ENCODE measurements around the gene DDAH2. TPM values are rescaled to one million over a fixed set of nuclear protein-coding genes. Genes with fewer than 3 reads are reported as not detected.

Gene DDAH2
- total and polyA plus RNA-seq, 7 donors, result 86.7 to 340 (median 137) TPM

- intact Hi-C loops (cut with DNase I), result loop anchor here (1.0 to 5.0 kb wide), 6 partner anchors 47 to 272 kb away; partner anchors contain the start of gene DDAH2
- peaks cover 0 to 21% (median 13%) of the 10 kb centered on the region in 4 donors for H3K4me1 ChIP-seq
- peak within 1 kb of the TSS; percentile 66 to 83 (median 73) for H3K27ac ChIP-seq
- H3K9me3 ChIP-seq, result no peaks in the 10 kb centered on the region
- WGBS, 2 donors, result 13 to 15% methylated on average over 17 of the region's 17 CpGs
- TF ChIP-seq POLR2A (IDR thresholded peaks at IDR 0.05) (no peak), CTCF (IDR thresholded peaks at IDR 0.05) (peak; percentile 37 to 68 (median 61)), EP300 (IDR thresholded peaks at IDR 0.05) (no peak), POLR2AphosphoS5 (IDR thresholded peaks at IDR 0.05) (peak in 2 of 4 donors; percentile 13 to 41)
- peaks cover 0 to 2% (median 0%) of the 10 kb centered on the region in 4 donors for H3K36me3 ChIP-seq
- DNase-seq, result peak; percentile 95
- peak within 1 kb of the TSS; percentile 29 to 63 (median 53) for H3K4me3 ChIP-seq
- H3K27me3 ChIP-seq, result no peaks in the 10 kb centered on the region
Observed at GRCh38 chr6:31680226-31681134, 48.6 kb downstream of the DDAH2 start, which contains the start of gene LY6G5C. LY6G5C (minus strand) TSS chr6:31681067; CDS start chr6:31680373, 694 bp downstream.

- TF ChIP-seq POLR2A (IDR thresholded peaks at IDR 0.05) (no peak), CTCF (IDR thresholded peaks at IDR 0.05) (no peak), POLR2AphosphoS5 (IDR thresholded peaks at IDR 0.05) (no peak), EP300 (IDR thresholded peaks at IDR 0.05) (no peak)
- H3K4me1 ChIP-seq, result peaks cover 0 to 19% (median 13%) of the 10 kb centered on the region in 4 donors
- H3K27ac ChIP-seq, result no peak overlapping the region
- H3K36me3 ChIP-seq, result peaks cover 0 to 9% (median 2%) of the 10 kb centered on the region in 4 donors
- no peak overlapping the region for H3K4me3 ChIP-seq
- H3K27me3 ChIP-seq, result no peaks in the 10 kb centered on the region
- 80 to 83% methylated on average over 8 of the region's 8 CpGs for WGBS, 2 donors
- intact Hi-C loops (cut with DNase I), result no loop called here
- no peaks in the 10 kb centered on the region for H3K9me3 ChIP-seq
- no peak for DNase-seq
Observed at GRCh38 chr6:31677955-31678354, 51.1 kb downstream of the DDAH2 start.

Small RNA genes lying within 50 kb of the gene (small RNA-seq; reads per million reads assigned to genes)
- gene LY6G6D (0 reads per million in 3 donors), gene MIR4646 (0 reads per million in 3 donors), gene MSH5-SAPCD1 (0 reads per million in 3 donors), gene RF00019 (0 reads per million in 3 donors), gene RNU6-850P (0 reads per million in 3 donors), gene SAPCD1 (0 reads per million in 3 donors)

Other genes starting within 250 kb of the DDAH2 start
Only the 30 nearest of the 42 such genes appear.
- not detected for gene LTA, start 157.0 kb downstream of the DDAH2 start, total RNA-seq
- gene LTA, start 157.0 kb downstream of the DDAH2 start, polyA plus RNA-seq, result 1 to 10 TPM in 1 of 3 donors, not detected in 2; 3.6 TPM
- under 1 TPM in 1 of 4 donors, not detected in 3; 0.33 TPM for gene TNF, start 153.7 kb downstream of the DDAH2 start, total RNA-seq
- gene TNF, start 153.7 kb downstream of the DDAH2 start, polyA plus RNA-seq, result 1 to 10 TPM in 1 of 3 donors, under 1 TPM in 2; 0.60 to 2.6 (median 0.92) TPM
- gene LTB, start 146.9 kb downstream of the DDAH2 start, total RNA-seq, result 1 to 10 TPM in 1 of 4 donors, under 1 TPM in 2, not detected in 1; 0.66 to 1.9 (median 0.68) TPM
- gene LTB, start 146.9 kb downstream of the DDAH2 start, polyA plus RNA-seq, result 10 to 100 TPM in 1 of 3 donors, 1 to 10 TPM in 1, not detected in 1; 2.5 to 90.8 TPM
- 10 to 100 TPM in 2 of 4 donors, 1 to 10 TPM in 2; 1.7 to 19.8 (median 10.2) TPM for gene LST1, start 143.0 kb downstream of the DDAH2 start, total RNA-seq
- 10 to 100 TPM; 17.0 to 34.2 (median 24.7) TPM for gene LST1, start 143.0 kb downstream of the DDAH2 start, polyA plus RNA-seq
- gene NCR3, start 136.3 kb downstream of the DDAH2 start, total RNA-seq, result not detected
- gene NCR3, start 136.3 kb downstream of the DDAH2 start, polyA plus RNA-seq, result 1 to 10 TPM in 1 of 3 donors, under 1 TPM in 1, not detected in 1; 0.92 to 3.4 TPM
- gene AIF1, start 114.1 kb downstream of the DDAH2 start, total RNA-seq, result 10 to 100 TPM; 12.5 to 59.6 (median 36.9) TPM
- gene AIF1, start 114.1 kb downstream of the DDAH2 start, polyA plus RNA-seq, result 100 to 1,000 TPM in 2 of 3 donors, 10 to 100 TPM in 1; 61.8 to 133 (median 114) TPM
- 10 to 100 TPM; 42.1 to 90.8 (median 54.2) TPM for gene PRRC2A, start 108.6 kb downstream of the DDAH2 start, total RNA-seq
- gene PRRC2A, start 108.6 kb downstream of the DDAH2 start, polyA plus RNA-seq, result 100 to 1,000 TPM in 1 of 3 donors, 10 to 100 TPM in 2; 28.8 to 109 (median 32.1) TPM
- 100 to 1,000 TPM; 119 to 218 (median 144) TPM for gene BAG6, start 76.6 kb downstream of the DDAH2 start, total RNA-seq
- 100 to 1,000 TPM in 2 of 3 donors, 10 to 100 TPM in 1; 99.7 to 231 (median 133) TPM for gene BAG6, start 76.6 kb downstream of the DDAH2 start, polyA plus RNA-seq
- 1 to 10 TPM in 3 of 4 donors, not detected in 1; 3.3 to 7.2 (median 3.6) TPM for gene APOM, start 73.4 kb downstream of the DDAH2 start, total RNA-seq
- gene APOM, start 73.4 kb downstream of the DDAH2 start, polyA plus RNA-seq, result 1 to 10 TPM; 2.3 to 3.6 (median 3.6) TPM
- gene C6orf47, start 68.5 kb downstream of the DDAH2 start, total RNA-seq, result 10 to 100 TPM; 25.0 to 31.3 (median 26.7) TPM
- gene C6orf47, start 68.5 kb downstream of the DDAH2 start, polyA plus RNA-seq, result 10 to 100 TPM; 22.2 to 32.6 (median 24.5) TPM
- 10 to 100 TPM; 17.2 to 29.6 (median 26.4) TPM for gene GPANK1, start 64.3 kb downstream of the DDAH2 start, total RNA-seq
- gene GPANK1, start 64.3 kb downstream of the DDAH2 start, polyA plus RNA-seq, result 10 to 100 TPM; 15.3 to 22.8 (median 18.3) TPM
- gene CSNK2B, start 63.2 kb downstream of the DDAH2 start, total RNA-seq, result 100 to 1,000 TPM; 188 to 227 (median 209) TPM
- 100 to 1,000 TPM; 198 to 232 (median 206) TPM for gene CSNK2B, start 63.2 kb downstream of the DDAH2 start, polyA plus RNA-seq
- gene LY6G5B, start 59.3 kb downstream of the DDAH2 start, total RNA-seq, result 1 to 10 TPM; 2.8 to 10.0 (median 6.5) TPM
- 1 to 10 TPM in 1 of 3 donors, under 1 TPM in 1, not detected in 1; 0.60 to 9.1 TPM for gene LY6G5B, start 59.3 kb downstream of the DDAH2 start, polyA plus RNA-seq
- 1 to 10 TPM in 1 of 4 donors, under 1 TPM in 2, not detected in 1; 0.68 to 1.1 (median 0.99) TPM for gene LY6G5C, start 48.2 kb downstream of the DDAH2 start, total RNA-seq
- 1 to 10 TPM; 1.8 to 3.2 (median 2.7) TPM for gene LY6G5C, start 48.2 kb downstream of the DDAH2 start, polyA plus RNA-seq
- 10 to 100 TPM; 37.8 to 63.4 (median 51.6) TPM for gene ABHD16A, start 26.0 kb downstream of the DDAH2 start, total RNA-seq
- gene ABHD16A, start 26.0 kb downstream of the DDAH2 start, polyA plus RNA-seq, result 10 to 100 TPM; 16.9 to 52.0 (median 17.4) TPM
- not detected for gene LY6G6F, start 22.4 kb downstream of the DDAH2 start, total RNA-seq
- gene LY6G6F, start 22.4 kb downstream of the DDAH2 start, polyA plus RNA-seq, result not detected
- 10 to 100 TPM in 1 of 4 donors, 1 to 10 TPM in 2, not detected in 1; 2.9 to 21.2 (median 6.4) TPM for gene LY6G6D, start 14.0 kb downstream of the DDAH2 start, total RNA-seq
- gene LY6G6D, start 14.0 kb downstream of the DDAH2 start, polyA plus RNA-seq, result 1 to 10 TPM in 1 of 3 donors, under 1 TPM in 1, not detected in 1; 0.31 to 8.4 TPM
- not detected for gene LY6G6C, start 7.6 kb downstream of the DDAH2 start, total RNA-seq
- 1 to 10 TPM in 2 of 3 donors, under 1 TPM in 1; 0.07 to 1.2 (median 1.2) TPM for gene LY6G6C, start 7.6 kb downstream of the DDAH2 start, polyA plus RNA-seq
- not detected for gene MPIG6B, start 5.9 kb downstream of the DDAH2 start, total RNA-seq
- gene MPIG6B, start 5.9 kb downstream of the DDAH2 start, polyA plus RNA-seq, result under 1 TPM in 1 of 3 donors, not detected in 2; 0.13 TPM
- gene CLIC1, start 7.2 kb upstream of the DDAH2 start, total RNA-seq, result 100 to 1,000 TPM; 172 to 251 (median 214) TPM
- 100 to 1,000 TPM; 623 to 668 (median 634) TPM for gene CLIC1, start 7.2 kb upstream of the DDAH2 start, polyA plus RNA-seq
- gene MSH5, start 10.7 kb upstream of the DDAH2 start, total RNA-seq, result 10 to 100 TPM in 1 of 4 donors, 1 to 10 TPM in 3; 4.2 to 23.5 (median 5.7) TPM
- 10 to 100 TPM in 1 of 3 donors, 1 to 10 TPM in 1, not detected in 1; 1.6 to 18.7 TPM for gene MSH5, start 10.7 kb upstream of the DDAH2 start, polyA plus RNA-seq
- 1 to 10 TPM in 3 of 4 donors, not detected in 1; 1.8 to 6.5 (median 4.2) TPM for gene SAPCD1, start 33.4 kb upstream of the DDAH2 start, total RNA-seq
- 1 to 10 TPM in 2 of 3 donors, not detected in 1; 1.2 to 8.7 TPM for gene SAPCD1, start 33.4 kb upstream of the DDAH2 start, polyA plus RNA-seq
- 1 to 10 TPM in 1 of 4 donors, under 1 TPM in 2, not detected in 1; 0.14 to 3.9 (median 0.71) TPM for gene VWA7, start 48.0 kb upstream of the DDAH2 start, total RNA-seq
- gene VWA7, start 48.0 kb upstream of the DDAH2 start, polyA plus RNA-seq, result 1 to 10 TPM; 2.8 to 6.0 (median 3.6) TPM
- gene VARS1, start 66.5 kb upstream of the DDAH2 start, total RNA-seq, result 10 to 100 TPM; 16.0 to 36.2 (median 27.7) TPM
- gene VARS1, start 66.5 kb upstream of the DDAH2 start, polyA plus RNA-seq, result 10 to 100 TPM in 1 of 3 donors, 1 to 10 TPM in 2; 6.0 to 50.9 (median 6.0) TPM
- 10 to 100 TPM; 29.6 to 53.5 (median 48.1) TPM for gene LSM2, start 77.7 kb upstream of the DDAH2 start, total RNA-seq
- gene LSM2, start 77.7 kb upstream of the DDAH2 start, polyA plus RNA-seq, result 10 to 100 TPM; 28.4 to 94.7 (median 49.9) TPM
- gene HSPA1L, start 86.0 kb upstream of the DDAH2 start, total RNA-seq, result 1 to 10 TPM; 1.1 to 2.3 (median 1.8) TPM
- 1 to 10 TPM in 1 of 3 donors, under 1 TPM in 2; 0.23 to 1.2 (median 0.60) TPM for gene HSPA1L, start 86.0 kb upstream of the DDAH2 start, polyA plus RNA-seq
- gene HSPA1A, start 86.2 kb upstream of the DDAH2 start, total RNA-seq, result 100 to 1,000 TPM; 147 to 321 (median 168) TPM
- gene HSPA1A, start 86.2 kb upstream of the DDAH2 start, polyA plus RNA-seq, result 10 to 100 TPM; 39.0 to 70.1 (median 63.1) TPM
- gene HSPA1B, start 98.4 kb upstream of the DDAH2 start, total RNA-seq, result 100 to 1,000 TPM in 3 of 4 donors, 10 to 100 TPM in 1; 72.6 to 237 (median 113) TPM
- gene HSPA1B, start 98.4 kb upstream of the DDAH2 start, polyA plus RNA-seq, result 100 to 1,000 TPM in 1 of 3 donors, 10 to 100 TPM in 2; 63.1 to 116 (median 64.3) TPM
- 10 to 100 TPM; 31.3 to 43.2 (median 33.6) TPM for gene NEU1, start 133.5 kb upstream of the DDAH2 start, total RNA-seq
- 10 to 100 TPM; 15.0 to 41.1 (median 31.9) TPM for gene NEU1, start 133.5 kb upstream of the DDAH2 start, polyA plus RNA-seq
- 1 to 10 TPM in 2 of 4 donors, not detected in 2; 1.4 to 8.0 TPM for gene SLC44A4, start 149.7 kb upstream of the DDAH2 start, total RNA-seq
- 100 to 1,000 TPM in 2 of 3 donors, 10 to 100 TPM in 1; 78.1 to 252 (median 106) TPM for gene SLC44A4, start 149.7 kb upstream of the DDAH2 start, polyA plus RNA-seq

All from sigmoid colon (tissue), 7 donors.